SK-N-MC (cell line): ENCODE measurements around the gene MDM4.

ENCODE experiments used
- EZH2 ChIP-seq: fragments of 200-600 bp; sonication (generic); IDR thresholded peaks from one replicate; pipeline ENCODE4 v1.6.1; 2017; ENCODE audit warnings: antibody characterized with exemption
- POLR2AphosphoS5 ChIP-seq: IDR thresholded peaks from 2 replicates; pipeline ENCODE4 v1.6.1; 2012; ENCODE audit warnings: mild to moderate bottlenecking, low read depth, low read length, borderline replicate concordance

DNA sequence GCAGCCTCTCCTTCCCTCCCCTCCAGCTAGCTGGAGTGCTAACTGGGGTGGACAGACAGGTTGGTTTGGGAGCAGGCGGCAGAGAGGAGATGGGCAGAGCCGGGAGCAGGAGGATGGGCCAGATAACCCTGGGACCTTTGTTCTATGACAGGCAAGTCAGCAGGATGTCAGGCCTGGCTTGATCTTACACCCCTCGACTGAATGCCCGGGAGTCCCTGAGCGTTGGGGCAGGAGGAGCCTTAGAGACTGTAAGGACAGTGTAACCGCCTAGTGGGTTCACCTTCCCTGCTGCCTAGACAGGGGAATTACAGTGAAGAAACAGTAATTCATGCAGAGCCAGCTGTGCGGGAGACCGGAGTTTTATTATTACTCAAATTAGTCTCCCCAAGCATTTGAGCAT lies 60.2 kb downstream of the MDM4 start:
- TF ChIP-seq EZH2 = no peak
- no peak for TF ChIP-seq POLR2AphosphoS5
